Measurements from ENCODE around the gene DGKE. TPM values are rescaled to one million over a fixed set of nuclear protein-coding genes. Genes with fewer than 3 reads are reported as not detected.
A peak's percentile ranks its signal among the peaks of the same experiment; 100 is the strongest.

Gene DGKE
- total RNA-seq, 8 experiments from 2014 or later: 3.2 to 12.8 (median 9.8) TPM

GRCh38 chr17:56887552-56888467 lies 53.9 kb downstream of the DGKE start:
- no peak overlapping the region for H3K27ac ChIP-seq
- in situ Hi-C loops (cut with MboI; ENCODE audit: low pct_unique_long_range_greater_than_20kb in 2 of 9, low sequenced_read_pairs in 9 of 9, unreplicated experiment in 9 of 9): no loop called here
- H3K4me1 ChIP-seq (replicated peaks in 1 of 2): peaks cover 6 to 16% of the 10 kb centered on the region in 2 donors
- peak in 6 of 8 experiments; percentile 7 to 56 (median 40) for ATAC-seq (replicated peaks in 6 of 8)
- no peak overlapping the region for H3K4me3 ChIP-seq
- 85 to 100% (median 95%) methylated on average over 1 to 5 of the region's 9 CpGs; no CpG with 5 or more reads in 3 of the 10 experiments for WGBS, 10 experiments

- Histone ChIP-seq H3K27ac (no peak overlapping the region), H3K4me3 (no peak overlapping the region), H3K4me1 (replicated peaks in 1 of 2) (peaks cover 5 to 6% of the 10 kb centered on the region in 2 donors)
- WGBS, 10 experiments: 80 to 100% (median 90%) methylated on average over 1 to 3 of the region's 6 CpGs; no CpG with 5 or more reads in 3 of the 10 experiments
- no peak for ATAC-seq (replicated peaks in 6 of 8)
- in situ Hi-C loops (cut with MboI; ENCODE audit: low pct_unique_long_range_greater_than_20kb in 2 of 9, low sequenced_read_pairs in 9 of 9, unreplicated experiment in 9 of 9): no loop called here
Measured at GRCh38 chr17:56890390-56890789, 56.4 kb downstream of the DGKE start.

- in situ Hi-C loops (cut with MboI; ENCODE audit: low pct_unique_long_range_greater_than_20kb in 2 of 9, low sequenced_read_pairs in 9 of 9, unreplicated experiment in 9 of 9): no loop called here
- Histone ChIP-seq H3K27ac (no peak overlapping the region), H3K4me1 (replicated peaks in 1 of 2) (no peaks in the 10 kb centered on the region), H3K4me3 (no peak overlapping the region)
- 58 to 100% (median 100%) methylated on average over 1 to 3 of the region's 7 CpGs; no CpG with 5 or more reads in 3 of the 10 experiments for WGBS, 10 experiments
- ATAC-seq (replicated peaks in 6 of 8): no peak
Measured at GRCh38 chr17:56890906-56891674, 57.1 kb downstream of the DGKE start.

- no peaks in the 10 kb centered on the region for H3K4me1 ChIP-seq (replicated peaks in 1 of 2)
- 50 to 100% (median 100%) methylated on average over 1 to 10 of the region's 16 CpGs; no CpG with 5 or more reads in 5 of the 10 experiments for WGBS, 10 experiments
- in situ Hi-C loops (cut with MboI; ENCODE audit: low pct_unique_long_range_greater_than_20kb in 2 of 9, low sequenced_read_pairs in 9 of 9, unreplicated experiment in 9 of 9): no loop called here
- H3K4me3 ChIP-seq: no peak overlapping the region
- peak in 1 of 8 experiments; percentile 31 for ATAC-seq (replicated peaks in 6 of 8)
- H3K27ac ChIP-seq: no peak overlapping the region
Measured at GRCh38 chr17:56891751-56892150, 57.8 kb downstream of the DGKE start.

GRCh38 chr17:56892333-56892732 lies 58.4 kb downstream of the DGKE start:
- H3K4me3 ChIP-seq: no peak overlapping the region
- H3K4me1 ChIP-seq (replicated peaks in 1 of 2): no peaks in the 10 kb centered on the region
- no peak overlapping the region for H3K27ac ChIP-seq
- no peak for ATAC-seq (replicated peaks in 6 of 8)
- 100% methylated on average over 1 of the region's 1 CpG; no CpG with 5 or more reads in 4 of the 10 experiments for WGBS, 10 experiments
- in situ Hi-C loops (cut with MboI; ENCODE audit: low pct_unique_long_range_greater_than_20kb in 2 of 9, low sequenced_read_pairs in 9 of 9, unreplicated experiment in 9 of 9): no loop called here

- 73 to 100% (median 81%) methylated on average over 1 to 6 of the region's 7 CpGs; no CpG with 5 or more reads in 6 of the 10 experiments for WGBS, 10 experiments
- no peak for ATAC-seq (replicated peaks in 6 of 8)
- no peak overlapping the region for H3K27ac ChIP-seq
- in situ Hi-C loops (cut with MboI; ENCODE audit: low pct_unique_long_range_greater_than_20kb in 2 of 9, low sequenced_read_pairs in 9 of 9, unreplicated experiment in 9 of 9): no loop called here
- H3K4me3 ChIP-seq: no peak overlapping the region
- H3K4me1 ChIP-seq (replicated peaks in 1 of 2): no peaks in the 10 kb centered on the region
Measured at GRCh38 chr17:56893503-56893902, 59.6 kb downstream of the DGKE start.

GRCh38 chr17:56894859-56895455 lies 61.0 kb downstream of the DGKE start:
- in situ Hi-C loops (cut with MboI; ENCODE audit: low pct_unique_long_range_greater_than_20kb in 2 of 9, low sequenced_read_pairs in 9 of 9, unreplicated experiment in 9 of 9): no loop called here
- Histone ChIP-seq H3K4me1 (replicated peaks in 1 of 2) (peaks cover 0 to 3% of the 10 kb centered on the region in 2 donors), H3K27ac (no peak overlapping the region), H3K4me3 (no peak overlapping the region)
- no peak for ATAC-seq (replicated peaks in 6 of 8)
- 83 to 95% (median 90%) methylated on average over 2 to 12 of the region's 20 CpGs; no CpG with 5 or more reads in 5 of the 10 experiments for WGBS, 10 experiments

GRCh38 chr17:56896217-56896967 lies 62.4 kb downstream of the DGKE start:
- 67 to 88% (median 81%) methylated on average over 1 to 3 of the region's 3 CpGs for WGBS, 10 experiments
- in situ Hi-C loops (cut with MboI; ENCODE audit: low pct_unique_long_range_greater_than_20kb in 2 of 9, low sequenced_read_pairs in 9 of 9, unreplicated experiment in 9 of 9): no loop called here
- Histone ChIP-seq H3K27ac (no peak overlapping the region), H3K4me1 (replicated peaks in 1 of 2) (peaks cover 0 to 3% of the 10 kb centered on the region in 2 donors), H3K4me3 (no peak overlapping the region)
- ATAC-seq (replicated peaks in 6 of 8): no peak

GRCh38 chr17:56896968-56897359 lies 63.0 kb downstream of the DGKE start:
- WGBS, 10 experiments: 78 to 100% (median 95%) methylated on average over 1 to 4 of the region's 4 CpGs; no CpG with 5 or more reads in 6 of the 10 experiments
- in situ Hi-C loops (cut with MboI; ENCODE audit: low pct_unique_long_range_greater_than_20kb in 2 of 9, low sequenced_read_pairs in 9 of 9, unreplicated experiment in 9 of 9): no loop called here
- no peak for ATAC-seq (replicated peaks in 6 of 8)

GRCh38 chr17:56897646-56898424 lies 63.9 kb downstream of the DGKE start:
- ATAC-seq (replicated peaks in 6 of 8): no peak
- in situ Hi-C loops (cut with MboI; ENCODE audit: low pct_unique_long_range_greater_than_20kb in 2 of 9, low sequenced_read_pairs in 9 of 9, unreplicated experiment in 9 of 9): no loop called here
- no peak overlapping the region for H3K4me3 ChIP-seq
- H3K4me1 ChIP-seq (replicated peaks in 1 of 2): peaks cover 0 to 3% of the 10 kb centered on the region in 2 donors
- no peak overlapping the region for H3K27ac ChIP-seq
- 91 to 100% (median 100%) methylated on average over 1 to 9 of the region's 14 CpGs; no CpG with 5 or more reads in 1 of the 10 experiments for WGBS, 10 experiments

More at GRCh38 chr17:56896968-56897359, 63.0 kb downstream of the DGKE start:
- peaks cover 0 to 3% of the 10 kb centered on the region in 2 donors for H3K4me1 ChIP-seq (replicated peaks in 1 of 2)
- no peak overlapping the region for H3K4me3 ChIP-seq
- H3K27ac ChIP-seq: no peak overlapping the region

GRCh38 chr17:56898874-56899273 lies 64.9 kb downstream of the DGKE start:
- in situ Hi-C loops (cut with MboI; ENCODE audit: low pct_unique_long_range_greater_than_20kb in 2 of 9, low sequenced_read_pairs in 9 of 9, unreplicated experiment in 9 of 9): no loop called here
- WGBS, 10 experiments: 66 to 100% (median 90%) methylated on average over 1 to 7 of the region's 9 CpGs; no CpG with 5 or more reads in 5 of the 10 experiments
- no peak overlapping the region for H3K4me3 ChIP-seq

More at GRCh38 chr17:56898874-56899273, 64.9 kb downstream of the DGKE start:
- no peak overlapping the region for H3K27ac ChIP-seq
- H3K4me1 ChIP-seq (replicated peaks in 1 of 2): peaks cover 0 to 3% of the 10 kb centered on the region in 2 donors
- ATAC-seq (replicated peaks in 6 of 8): peak in 2 of 8 experiments; percentile 41 to 72
